GM21723 (cell line): ENCODE measurements around the gene OR2T33.
"Not testable (repeated sequence)": the region's sequence is repeated elsewhere in the genome, so short reads cannot be mapped to it uniquely, and the experiment has no call there.

Source experiments
- ATAC-seq: cut with Tn5 transposase; IDR thresholded peaks from one replicate; pipeline ENCODE4 v1.9.1; 2021; ENCODE audit warnings: mild to moderate bottlenecking, moderate library complexity; ENCODE audit not compliant: unreplicated experiment

OR2T33 gene, protein sequence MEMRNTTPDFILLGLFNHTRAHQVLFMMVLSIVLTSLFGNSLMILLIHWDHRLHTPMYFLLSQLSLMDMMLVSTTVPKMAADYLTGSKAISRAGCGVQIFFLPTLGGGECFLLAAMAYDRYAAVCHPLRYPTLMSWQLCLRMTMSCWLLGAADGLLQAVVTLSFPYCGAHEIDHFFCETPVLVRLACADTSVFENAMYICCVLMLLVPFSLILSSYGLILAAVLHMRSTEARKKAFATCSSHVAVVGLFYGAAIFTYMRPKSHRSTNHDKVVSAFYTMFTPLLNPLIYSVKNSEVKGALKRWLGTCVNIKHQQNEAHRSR

DNA sequence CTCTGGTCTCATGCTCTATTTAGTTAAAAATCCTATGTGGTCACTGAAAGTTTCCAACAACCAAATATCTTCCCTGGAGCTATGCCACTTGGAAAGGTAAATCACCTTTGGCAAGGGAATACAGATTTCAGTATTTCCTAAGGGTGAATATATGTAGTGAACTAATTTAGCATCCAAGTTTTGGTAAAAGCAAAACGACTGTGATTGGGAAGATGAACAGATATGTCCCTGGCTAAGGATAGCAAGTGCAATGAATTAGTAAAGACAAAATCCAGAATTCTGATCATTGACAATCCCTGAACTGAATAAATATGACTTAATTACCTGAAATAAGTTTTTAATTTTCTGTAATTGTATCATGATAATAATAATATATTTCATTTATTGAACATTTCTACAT, at the start of gene OR2T33:
Gene OR2T33 (minus strand): TSS at position 101 of the 400 bp plus-strand sequence. CDS start 4,162 bp downstream, outside the sequence.
- ATAC-seq: no peak

GRCh38 chr1:248324468-248324867, 46.7 kb upstream of the OR2T33 start, which contains the start of gene OR2M7:
TSS of gene OR2M7 (minus strand) at chr1:248324568. CDS start at chr1:248324568, 0 bp downstream.
- no peak for ATAC-seq

GRCh38 chr1:248316796-248317195, 39.0 kb upstream of the OR2T33 start:
- ATAC-seq: no peak

GRCh38 chr1:248306740-248307139, 29.0 kb upstream of the OR2T33 start:
- not testable (repeated sequence) for ATAC-seq

- ATAC-seq: no peak
Measured at GRCh38 chr1:248306103-248306502, 28.3 kb upstream of the OR2T33 start.

- ATAC-seq: not testable (repeated sequence)
Measured at GRCh38 chr1:248305672-248306071, 27.9 kb upstream of the OR2T33 start.

DNA sequence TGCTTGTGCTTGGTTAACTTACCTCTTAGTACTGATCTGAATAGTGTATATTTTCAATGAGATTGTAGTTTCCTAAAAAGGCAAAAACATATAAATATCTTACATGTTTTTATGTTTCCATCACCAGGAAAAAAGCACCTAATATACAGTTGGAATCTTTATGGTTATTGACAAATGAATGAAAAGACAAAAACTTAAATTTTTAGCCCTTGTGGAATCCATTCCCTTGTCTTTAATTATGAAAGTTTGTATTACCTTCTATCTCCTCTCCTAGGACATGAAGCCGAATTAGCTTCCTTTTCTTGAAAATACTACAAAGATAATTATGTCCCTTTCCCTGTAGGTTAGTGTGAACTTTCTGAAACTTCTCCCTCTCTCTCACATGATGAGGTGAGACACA, 25.5 kb upstream of the OR2T33 start, which contains the start of gene OR2T12:
Gene OR2T12 (minus strand): TSS at position 101 of the 400 bp plus-strand sequence. CDS start 7,846 bp downstream, outside the sequence.
- no peak for ATAC-seq

DNA sequence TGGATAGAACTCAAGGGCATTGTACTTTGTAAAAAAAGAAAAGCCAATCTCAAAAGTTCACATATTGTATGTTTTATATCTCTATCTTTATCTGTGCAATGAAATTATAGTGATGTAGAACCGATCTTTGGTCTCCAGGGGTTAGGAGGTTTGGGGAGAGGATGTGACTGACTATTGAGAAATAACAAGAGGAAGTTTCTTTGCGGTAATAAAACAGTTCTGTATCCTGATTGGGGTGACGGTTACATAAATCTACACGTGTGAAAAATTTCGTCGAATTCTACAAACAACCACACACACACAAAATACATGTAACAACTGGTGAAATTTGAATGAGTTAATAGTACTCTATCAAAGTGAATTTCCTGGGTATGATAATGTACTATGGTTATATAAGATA, 10.6 kb upstream of the OR2T33 start:
- no peak for ATAC-seq

- not testable (repeated sequence) for ATAC-seq
Measured at GRCh38 chr1:248273225-248273624, 4.6 kb downstream of the OR2T33 start.

DNA sequence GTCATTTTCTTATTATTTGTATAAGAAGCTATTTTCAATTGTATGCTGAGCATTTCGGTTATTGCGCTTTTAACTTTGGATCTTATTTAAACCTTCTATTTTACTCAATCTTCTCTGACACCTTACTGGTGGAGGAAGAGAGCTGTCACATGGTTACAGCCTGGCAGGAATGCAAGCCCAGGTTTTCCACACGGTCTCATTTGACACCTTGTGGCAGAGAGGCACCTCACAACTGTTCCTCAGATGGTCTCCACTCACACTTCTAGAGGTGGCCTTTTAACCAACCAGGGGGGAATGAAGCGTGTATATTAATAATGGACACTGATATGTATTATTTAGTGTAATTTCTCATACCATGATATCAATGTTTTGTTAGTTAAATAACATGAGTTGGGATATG, 9.6 kb downstream of the OR2T33 start:
- no peak for ATAC-seq

- ATAC-seq: not testable (repeated sequence)
Measured at GRCh38 chr1:248259309-248259708, 18.5 kb downstream of the OR2T33 start.

DNA sequence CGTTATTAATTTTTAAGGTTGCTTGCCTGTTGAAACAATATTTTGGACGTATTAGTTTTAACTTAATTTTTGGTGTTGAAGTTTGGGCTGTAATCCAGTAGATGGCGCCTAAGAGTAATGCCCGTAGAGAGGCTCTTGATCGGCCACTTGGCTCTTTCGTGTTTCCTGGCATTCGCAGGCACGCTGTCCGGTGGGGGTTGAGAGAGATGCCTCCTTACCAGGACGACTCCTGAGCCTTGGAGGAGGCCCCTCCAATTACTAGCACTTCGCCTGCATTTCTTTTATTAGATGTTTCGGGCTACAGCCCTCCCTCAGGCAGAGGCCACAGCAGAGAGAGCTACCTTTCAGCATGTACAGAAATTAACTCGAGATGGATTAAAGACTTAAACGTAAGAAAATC, 34.6 kb downstream of the OR2T33 start:
- ATAC-seq: peak; percentile 94

GRCh38 chr1:248239478-248239877, 38.3 kb downstream of the OR2T33 start:
- ATAC-seq: no peak

- no peak for ATAC-seq
Measured at GRCh38 chr1:248231117-248231516, 46.7 kb downstream of the OR2T33 start, which contains the start of gene OR2M4. TSS of gene OR2M4 (plus strand) at chr1:248231417. CDS start at chr1:248238929, 7,512 bp downstream.

- no peak for ATAC-seq
Measured at GRCh38 chr1:248229360-248229908, 48.3 kb downstream of the OR2T33 start.

DNA sequence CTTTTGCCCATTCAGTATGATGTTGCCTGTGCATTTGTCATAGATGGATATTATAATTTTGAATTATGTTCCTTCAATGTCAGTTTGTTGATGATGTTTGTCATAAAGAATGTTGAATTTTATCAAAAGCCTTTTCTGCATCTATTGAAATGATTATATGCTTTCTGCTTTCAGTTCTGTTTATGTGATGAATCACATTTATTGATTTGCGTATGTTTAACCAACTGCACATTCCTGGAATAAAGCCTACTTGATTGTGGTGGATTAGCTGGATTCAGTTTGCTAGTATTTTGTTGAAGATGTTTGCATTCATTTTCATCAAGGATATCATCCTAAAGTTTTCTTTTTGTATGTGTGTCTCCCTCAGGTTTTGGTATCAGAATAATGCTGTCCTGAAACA, 52.2 kb downstream of the OR2T33 start:
- no peak for ATAC-seq
